PC-3 (cell line): ENCODE measurements around the gene IGF1. TPM values are rescaled to one million over a fixed set of nuclear protein-coding genes. Genes with fewer than 3 reads are reported as not detected.

Experiments
- ATAC-seq: fragments of 200-7000 bp; cut with Tn5 transposase; 2 replicates; pipeline ENCODE4 v1.9.1; 2020; ENCODE audit warnings: mild to moderate bottlenecking, moderate library complexity
- BruUV-seq: library from RNA; stranded (reverse); fragments of 400-500 nt; replicated peaks from 2 replicates; lab custom pipeline; 2021; lab: Mats Ljungman, UMichigan
- CTCF ChIA-PET: fragments of 300-600 bp; sonication (Branson Sonifier 250); formaldehyde crosslinking; loops from one replicate; lab custom pipeline; 2022; ENCODE audit warnings: antibody characterized with exemption; lab: Charles Lee
- POLR2A ChIA-PET: fragments of 300-600 bp; sonication (Branson Sonifier 250); formaldehyde crosslinking; loops from one replicate; lab custom pipeline; 2022; ENCODE audit warnings: antibody characterized with exemption; ENCODE audit not compliant: unreplicated experiment; lab: Charles Lee
- DNase-seq: peaks from one replicate; pipeline ENCODE4 v3.0.0-alpha.2; 2015
- H2AFZ ChIP-seq: fragments of 300-600 bp; sonication (generic); 2 replicates; pipeline ENCODE4 v1.6.0; 2016; ENCODE audit warnings: antibody characterized with exemption, low read length
- H3F3A ChIP-seq: fragments of 300-600 bp; sonication (generic); one replicate; pipeline ENCODE4 v1.6.0; 2017; ENCODE audit warnings: antibody characterized with exemption, low read length, control low read depth, mild to moderate bottlenecking; ENCODE audit not compliant: unreplicated experiment
- H3K27ac ChIP-seq: fragments of 300-600 bp; sonication (generic); 2 replicates; pipeline ENCODE4 v1.5.1; 2016; ENCODE audit warnings: mild to moderate bottlenecking, low read length
- H3K27me3 ChIP-seq: fragments of 300-600 bp; sonication (generic); 2 replicates; pipeline ENCODE4 v1.6.1; 2016; ENCODE audit warnings: low read length, mixed read lengths
- H3K36me3 ChIP-seq: fragments of 300-600 bp; sonication (generic); 2 replicates; pipeline ENCODE4 v1.6.1; 2016; ENCODE audit warnings: low read depth, mixed run types, low read length, mixed read lengths
- H3K4me1 ChIP-seq: fragments of 300-600 bp; sonication (generic); 2 replicates; pipeline ENCODE4 v1.5.1; 2016; ENCODE audit warnings: low read length; ENCODE audit not compliant: insufficient read depth
- H3K4me2 ChIP-seq: fragments of 300-600 bp; sonication (generic); 2 replicates; pipeline ENCODE4 v1.6.0; 2016; ENCODE audit warnings: low read length
- H3K4me3 ChIP-seq: fragments of 300-600 bp; sonication (generic); 2 replicates; pipeline ENCODE4 v1.5.1; 2016; ENCODE audit warnings: mild to moderate bottlenecking, low read length, mixed read lengths
- H3K79me2 ChIP-seq: fragments of 300-600 bp; sonication (generic); 2 replicates; pipeline ENCODE4 v1.6.1; 2017; ENCODE audit warnings: low read length, mixed read lengths
- H3K9ac ChIP-seq: fragments of 300-600 bp; sonication (generic); 2 replicates; pipeline ENCODE4 v1.6.0; 2016; ENCODE audit warnings: mild to moderate bottlenecking, low read length
- H3K9me2 ChIP-seq: fragments of 300-600 bp; sonication (generic); replicated peaks from 2 replicates; pipeline ENCODE4 v1.6.1; 2016; ENCODE audit warnings: mixed run types, low read length, mixed read lengths
- H3K9me3 ChIP-seq: fragments of 300-600 bp; sonication (generic); 2 replicates; pipeline ENCODE4 v1.6.1; 2016; ENCODE audit warnings: low read length, mixed read lengths
- H4K20me1 ChIP-seq: fragments of 300-600 bp; sonication (generic); 2 replicates; pipeline ENCODE4 v1.6.1; 2016; ENCODE audit warnings: low read length, mixed read lengths
- EZH2 ChIP-seq: fragments of 300-600 bp; sonication (generic); IDR thresholded peaks from one replicate; pipeline ENCODE4 v1.6.1; 2017; ENCODE audit warnings: antibody characterized with exemption, mild to moderate bottlenecking, low read length; ENCODE audit not compliant: unreplicated experiment
- EZH2phosphoT487 ChIP-seq: fragments of 300-600 bp; sonication (generic); IDR thresholded peaks from 2 replicates; pipeline ENCODE4 v1.6.1; 2018; ENCODE audit warnings: mild to moderate bottlenecking, antibody characterized with exemption, low read length, borderline replicate concordance
- intact Hi-C: fragments of 100-400 bp; cut with micrococcal nuclease; formaldehyde crosslinking; loops from 2 replicates; pipeline ENCODE4 v1.9.0; 2023
- total RNA-seq: library from RNA; depleted of rRNA; stranded (reverse); fragments of >200 nt; gene quantifications from 2 replicates; pipeline ENCODE4 v1.2.3, GENCODE V29; 2014
- TF ChIP-seq, protein P1 (sequence below): fragments of 300-600 bp; sonication (generic); conservative IDR thresholded peaks from 2 replicates; pipeline ENCODE4 v1.5.1; 2017; ENCODE audit warnings: antibody characterized with exemption, low read depth, mild to moderate bottlenecking, low read length

Gene IGF1
- total RNA-seq, 1 experiment from 2014 or later, result not detected

- Histone ChIP-seq H3K36me3 (no peaks in the 10 kb centered on the region), H3F3A (no peaks in the 10 kb centered on the region), H3K79me2 (no peaks in the 10 kb centered on the region), H3K9me2 (no peaks in the 10 kb centered on the region), H3K4me1 (no peaks in the 10 kb centered on the region), H3K4me3 (no peak overlapping the region), H3K9me3 (0 out of 2 replicates have a peak, but pooled peaks cover 3% of the 10 kb centered on the region), H3K27me3 (no peaks in the 10 kb centered on the region), H3K9ac (no peak overlapping the region), H3K27ac (no peak overlapping the region), H3K4me2 (no peak overlapping the region), H4K20me1 (no peaks in the 10 kb centered on the region), H2AFZ (no peak overlapping the region)
- POLR2A ChIA-PET, result no interaction called here
- CTCF ChIA-PET, result no interaction called here
- no TSS peak for BruUV-seq
- intact Hi-C loops, result no loop called here
- DNase-seq (no peak), ATAC-seq (no peak)
- no peak for TF ChIP-seq EZH2phosphoT487
- TF ChIP-seq, protein P1, sequence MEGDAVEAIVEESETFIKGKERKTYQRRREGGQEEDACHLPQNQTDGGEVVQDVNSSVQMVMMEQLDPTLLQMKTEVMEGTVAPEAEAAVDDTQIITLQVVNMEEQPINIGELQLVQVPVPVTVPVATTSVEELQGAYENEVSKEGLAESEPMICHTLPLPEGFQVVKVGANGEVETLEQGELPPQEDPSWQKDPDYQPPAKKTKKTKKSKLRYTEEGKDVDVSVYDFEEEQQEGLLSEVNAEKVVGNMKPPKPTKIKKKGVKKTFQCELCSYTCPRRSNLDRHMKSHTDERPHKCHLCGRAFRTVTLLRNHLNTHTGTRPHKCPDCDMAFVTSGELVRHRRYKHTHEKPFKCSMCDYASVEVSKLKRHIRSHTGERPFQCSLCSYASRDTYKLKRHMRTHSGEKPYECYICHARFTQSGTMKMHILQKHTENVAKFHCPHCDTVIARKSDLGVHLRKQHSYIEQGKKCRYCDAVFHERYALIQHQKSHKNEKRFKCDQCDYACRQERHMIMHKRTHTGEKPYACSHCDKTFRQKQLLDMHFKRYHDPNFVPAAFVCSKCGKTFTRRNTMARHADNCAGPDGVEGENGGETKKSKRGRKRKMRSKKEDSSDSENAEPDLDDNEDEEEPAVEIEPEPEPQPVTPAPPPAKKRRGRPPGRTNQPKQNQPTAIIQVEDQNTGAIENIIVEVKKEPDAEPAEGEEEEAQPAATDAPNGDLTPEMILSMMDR, result no peak
- no peak for TF ChIP-seq EZH2
These were observed 42.1 kb downstream of the IGF1 start for GRCh38 chr12:102438047-102438826.

- Histone ChIP-seq H3K36me3 (no peaks in the 10 kb centered on the region), H3K9me2 (no peaks in the 10 kb centered on the region), H3K4me2 (no peak overlapping the region), H2AFZ (no peak overlapping the region), H3K4me1 (no peaks in the 10 kb centered on the region), H3K79me2 (no peaks in the 10 kb centered on the region), H3K9me3 (0 out of 2 replicates have a peak, but pooled peaks cover 3% of the 10 kb centered on the region), H3K9ac (no peak overlapping the region), H3K27me3 (no peaks in the 10 kb centered on the region), H3F3A (no peaks in the 10 kb centered on the region), H4K20me1 (no peaks in the 10 kb centered on the region), H3K4me3 (no peak overlapping the region), H3K27ac (no peak overlapping the region)
- POLR2A ChIA-PET, result no interaction called here
- no peak for DNase-seq
- intact Hi-C loops, result no loop called here
- TF ChIP-seq EZH2 (no peak), EZH2phosphoT487 (no peak)
- TF ChIP-seq, protein P1, result no peak
- no peak for ATAC-seq
- CTCF ChIA-PET, result no interaction called here
- no TSS peak for BruUV-seq
These were observed 42.9 kb downstream of the IGF1 start for GRCh38 chr12:102437511-102437910.

DNA sequence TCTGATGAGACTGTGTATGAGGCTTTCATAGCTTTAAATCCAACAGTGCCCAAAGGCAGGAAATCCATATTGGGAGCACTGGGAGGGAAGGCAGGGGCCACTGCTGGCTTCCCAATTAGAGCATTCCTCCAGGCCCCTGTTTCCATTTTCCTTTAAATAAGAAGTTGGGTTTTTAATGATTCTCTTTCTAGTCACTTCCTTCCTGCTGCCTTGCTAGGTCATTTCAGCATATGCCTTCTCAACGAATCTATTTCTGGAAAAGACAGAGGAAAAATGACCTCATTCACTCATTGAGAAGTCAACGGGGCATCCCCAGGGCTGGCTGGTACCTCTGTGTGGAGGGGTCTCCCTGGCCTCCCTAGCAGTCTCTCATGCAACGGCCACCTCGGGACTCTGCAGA is 43.5 kb downstream of the IGF1 start:
- ChIA-PET POLR2A (no interaction called here), CTCF (no interaction called here)
- intact Hi-C loops, result no loop called here
- no peak for TF ChIP-seq EZH2phosphoT487
- no peak for TF ChIP-seq EZH2
- TF ChIP-seq, protein P1, result no peak
- no TSS peak for BruUV-seq
- Histone ChIP-seq H3K79me2 (no peaks in the 10 kb centered on the region), H4K20me1 (no peaks in the 10 kb centered on the region), H3K27ac (no peak overlapping the region), H3K36me3 (no peaks in the 10 kb centered on the region), H3K9ac (no peak overlapping the region), H3K4me3 (no peak overlapping the region), H2AFZ (no peak overlapping the region), H3K4me1 (no peaks in the 10 kb centered on the region), H3F3A (no peaks in the 10 kb centered on the region), H3K4me2 (no peak overlapping the region), H3K27me3 (no peaks in the 10 kb centered on the region), H3K9me3 (0 out of 2 replicates have a peak, but pooled peaks cover 3% of the 10 kb centered on the region), H3K9me2 (no peaks in the 10 kb centered on the region)
- ATAC-seq (no peak), DNase-seq (no peak)
